ENCODE results near the gene KCTD10. TPM values are rescaled to one million over a fixed set of nuclear protein-coding genes. Genes with fewer than 3 reads are reported as not detected.

KCTD10 gene
- total RNA-seq, 3 donors from 2014 or later (not counting 1 experiment from before 2014, with no cell fraction given) = 76.0 to 141 (median 79.0) TPM

- peaks cover 33% of the 10 kb centered on the region for H3K36me3 ChIP-seq (ENCODE audit: control insufficient read depth, insufficient read depth, low read length)
These were observed 7.6 kb downstream of the KCTD10 start for GRCh38 chr12:109469517-109469916.

GRCh38 chr12:109467978-109468676 is 9.0 kb downstream of the KCTD10 start:
- Mint-ChIP-seq H3K36me3 (no peaks in the 10 kb centered on the region), H3K9me3 (no peaks in the 10 kb centered on the region), H3K4me1 (peaks cover 80 to 81% of the 10 kb centered on the region in 2 donors), H3K27me3 (ENCODE audit: low read depth in 2 of 2) (no peaks in the 10 kb centered on the region), H3K27ac (peak overlapping the region; percentile 51 to 86), H3K4me3 (peak overlapping the region; percentile 73)
- Histone ChIP-seq H3K4me3 (ENCODE audit: low read length) (no peak overlapping the region), H3K36me3 (ENCODE audit: control insufficient read depth, insufficient read depth, low read length) (peaks cover 33% of the 10 kb centered on the region), H3K4me1 (ENCODE audit: control insufficient read depth, insufficient read depth, low read length) (peaks cover 43% of the 10 kb centered on the region), H3K27ac (ENCODE audit: low read length) (peak overlapping the region; percentile 34), H3K27me3 (ENCODE audit: control insufficient read depth, insufficient read depth, low read length) (no peaks in the 10 kb centered on the region), H3K9me3 (ENCODE audit: control insufficient read depth, insufficient read depth, low read length) (no peaks in the 10 kb centered on the region)
- TF ChIP-seq CTCF (IDR thresholded peaks at IDR 0.05) = no peak
- intact Hi-C loops (cut with micrococcal nuclease) = no loop called here
- ATAC-seq = peak; percentile 69 to 80 (median 79)
- no peak for DNase-seq
- WGBS (ENCODE audit: insufficient coverage) = 87% methylated on average over 6 of the region's 8 CpGs

More at GRCh38 chr12:109469517-109469916, 7.6 kb downstream of the KCTD10 start:
- peaks cover 70 to 72% of the 10 kb centered on the region in 2 donors for H3K4me1 Mint-ChIP-seq
- no peaks in the 10 kb centered on the region for H3K27me3 ChIP-seq (ENCODE audit: control insufficient read depth, insufficient read depth, low read length)
- no peaks in the 10 kb centered on the region for H3K27me3 Mint-ChIP-seq (ENCODE audit: low read depth in 2 of 2)
- H3K4me3 Mint-ChIP-seq = peak overlapping the region; percentile 73
- peak overlapping the region; percentile 51 to 86 for H3K27ac Mint-ChIP-seq
- peak; percentile 40 to 66 (median 62) for ATAC-seq
- no peak for TF ChIP-seq CTCF (IDR thresholded peaks at IDR 0.05)
- DNase-seq = no peak
- intact Hi-C loops (cut with micrococcal nuclease) = no loop called here
- H3K4me3 ChIP-seq (ENCODE audit: low read length) = no peak overlapping the region
- no peaks in the 10 kb centered on the region for H3K36me3 Mint-ChIP-seq
- H3K9me3 Mint-ChIP-seq = no peaks in the 10 kb centered on the region
- H3K27ac ChIP-seq (ENCODE audit: low read length) = peak overlapping the region; percentile 24
- H3K9me3 ChIP-seq (ENCODE audit: control insufficient read depth, insufficient read depth, low read length) = no peaks in the 10 kb centered on the region
- WGBS (ENCODE audit: insufficient coverage) = 69% methylated on average over 10 of the region's 10 CpGs
- H3K4me1 ChIP-seq (ENCODE audit: control insufficient read depth, insufficient read depth, low read length) = peaks cover 35% of the 10 kb centered on the region

GRCh38 chr12:109466821-109467220 is 10.3 kb downstream of the KCTD10 start:
- Mint-ChIP-seq H3K4me3 (no peak overlapping the region), H3K27ac (peak overlapping the region; percentile 29 to 86), H3K36me3 (no peaks in the 10 kb centered on the region), H3K9me3 (no peaks in the 10 kb centered on the region), H3K27me3 (ENCODE audit: low read depth in 2 of 2) (no peaks in the 10 kb centered on the region), H3K4me1 (peaks cover 89 to 94% of the 10 kb centered on the region in 2 donors)
- Histone ChIP-seq H3K27ac (ENCODE audit: low read length) (no peak overlapping the region), H3K9me3 (ENCODE audit: control insufficient read depth, insufficient read depth, low read length) (no peaks in the 10 kb centered on the region), H3K27me3 (ENCODE audit: control insufficient read depth, insufficient read depth, low read length) (no peaks in the 10 kb centered on the region), H3K36me3 (ENCODE audit: control insufficient read depth, insufficient read depth, low read length) (peaks cover 33% of the 10 kb centered on the region), H3K4me3 (ENCODE audit: low read length) (no peak overlapping the region), H3K4me1 (ENCODE audit: control insufficient read depth, insufficient read depth, low read length) (peaks cover 57% of the 10 kb centered on the region)
- WGBS (ENCODE audit: insufficient coverage) = 77% methylated on average over 3 of the region's 3 CpGs
- DNase-seq (no peak), ATAC-seq (no peak)
- no peak for TF ChIP-seq CTCF (IDR thresholded peaks at IDR 0.05)
- intact Hi-C loops (cut with micrococcal nuclease) = no loop called here
